ENCODE data around the gene CDK5RAP2. TPM values are rescaled to one million over a fixed set of nuclear protein-coding genes. Genes with fewer than 3 reads are reported as not detected.

Gene CDK5RAP2
- total RNA-seq, 4 donors from 2014 or later = 53.5 to 74.2 (median 55.7) TPM

- TF ChIP-seq CTCF (IDR thresholded peaks at IDR 0.05) (no peak), POLR2A (IDR thresholded peaks at IDR 0.05) (no peak)
- peak in 1 of 2 donors; percentile 76 for DNase-seq (ENCODE audit: low spot score in 2 of 2)
- 82 to 87% methylated on average over 14 of the region's 14 CpGs for WGBS, 2 donors
- intact Hi-C loops (cut with DNase I; ENCODE audit: low total_unique reads) = no loop called here
- H3K4me3 ChIP-seq (ENCODE audit: low read depth, poor library complexity, severe bottlenecking) = no peak overlapping the region
Observed at GRCh38 chr9:120387257-120388002, 192.5 kb downstream of the CDK5RAP2 start.

- TF ChIP-seq POLR2A (IDR thresholded peaks at IDR 0.05) = no peak
- no peak for TF ChIP-seq CTCF (IDR thresholded peaks at IDR 0.05)
- intact Hi-C loops (cut with DNase I; ENCODE audit: low total_unique reads) = no loop called here
- no peak overlapping the region for H3K4me3 ChIP-seq (ENCODE audit: low read depth, poor library complexity, severe bottlenecking)
Observed at GRCh38 chr9:120386390-120387131, 193.4 kb downstream of the CDK5RAP2 start.

GRCh38 chr9:120385606-120386389, 194.2 kb downstream of the CDK5RAP2 start:
- intact Hi-C loops (cut with DNase I; ENCODE audit: low total_unique reads) = no loop called here
- 88 to 91% methylated on average over 16 of the region's 16 CpGs for WGBS, 2 donors

More at GRCh38 chr9:120386390-120387131, 193.4 kb downstream of the CDK5RAP2 start:
- 62 to 69% methylated on average over 11 of the region's 11 CpGs for WGBS, 2 donors
- peak in 1 of 2 donors; percentile 69 for DNase-seq (ENCODE audit: low spot score in 2 of 2)

GRCh38 chr9:120384925-120385272, 195.1 kb downstream of the CDK5RAP2 start:
- TF ChIP-seq CTCF (IDR thresholded peaks at IDR 0.05) = no peak
- no peak for TF ChIP-seq POLR2A (IDR thresholded peaks at IDR 0.05)
- DNase-seq (ENCODE audit: low spot score in 2 of 2) = peak in 1 of 2 donors; percentile 60
- WGBS, 2 donors = 81 to 92% methylated on average over 4 of the region's 4 CpGs

More at GRCh38 chr9:120385606-120386389, 194.2 kb downstream of the CDK5RAP2 start:
- no peak for TF ChIP-seq POLR2A (IDR thresholded peaks at IDR 0.05)
- TF ChIP-seq CTCF (IDR thresholded peaks at IDR 0.05) = no peak
- DNase-seq (ENCODE audit: low spot score in 2 of 2) = peak in 1 of 2 donors; percentile 74
- H3K4me3 ChIP-seq (ENCODE audit: low read depth, poor library complexity, severe bottlenecking) = no peak overlapping the region

GRCh38 chr9:120383999-120384924, 195.7 kb downstream of the CDK5RAP2 start:
- 70% methylated on average over 23 of the region's 24 CpGs for WGBS, 2 donors
- intact Hi-C loops (cut with DNase I; ENCODE audit: low total_unique reads) = no loop called here
- H3K4me3 ChIP-seq (ENCODE audit: low read depth, poor library complexity, severe bottlenecking) = no peak overlapping the region
- peak in 1 of 2 donors; percentile 74 for DNase-seq (ENCODE audit: low spot score in 2 of 2)
- TF ChIP-seq POLR2A (IDR thresholded peaks at IDR 0.05) = no peak
- no peak for TF ChIP-seq CTCF (IDR thresholded peaks at IDR 0.05)

More at GRCh38 chr9:120384925-120385272, 195.1 kb downstream of the CDK5RAP2 start:
- H3K4me3 ChIP-seq (ENCODE audit: low read depth, poor library complexity, severe bottlenecking) = no peak overlapping the region
- intact Hi-C loops (cut with DNase I; ENCODE audit: low total_unique reads) = no loop called here
